GM12878 (cell line): ENCODE data around the gene RINT1. TPM values are rescaled to one million over a fixed set of nuclear protein-coding genes. Genes with fewer than 3 reads are reported as not detected.

Source experiments
- ATAC-seq: fragments of 200-7000 bp; cut with Tn5 transposase; 3 replicates; pipeline ENCODE4 v1.9.1; 2020; ENCODE audit warnings: mild to moderate bottlenecking, moderate library complexity
- BruUV-seq: library from RNA; stranded (reverse); fragments of 400-500 nt; replicated peaks from 2 replicates; lab custom pipeline; 2021; lab: Mats Ljungman, UMichigan
- CTCF ChIA-PET: fragments of 300-600 bp; sonication (Branson Sonifier 250); formaldehyde crosslinking; extraction: SDS; loops from one replicate; lab custom pipeline; 2021; ENCODE audit warnings: inconsistent platforms; lab: Yijun Ruan, JAX
- POLR2A ChIA-PET: fragments of 350-600 bp; formaldehyde crosslinking; extraction: SDS; loops from one replicate; lab custom pipeline; 2021; ENCODE audit warnings: inconsistent platforms; lab: Charles Lee
- RAD21 ChIA-PET: fragments of 300-600 bp; sonication (Branson Sonifier 250); formaldehyde crosslinking; loops from one replicate; lab custom pipeline; 2023; ENCODE audit warnings: antibody characterized with exemption; ENCODE audit not compliant: unreplicated experiment; lab: Charles Lee
- SMC1A ChIA-PET: fragments of 300-600 bp; sonication (Branson Sonifier 250); formaldehyde crosslinking; loops from one replicate; lab custom pipeline; 2023; ENCODE audit not compliant: unreplicated experiment, uncharacterized antibody; lab: Charles Lee
- DNase-seq: peaks from one replicate; pipeline ENCODE4 v3.0.0-alpha.2; 2011; ENCODE audit warnings: low read depth, low spot score
- FAIRE-seq: peaks from 3 replicates; lab custom pipeline; 2011; peaks lifted over from hg19 to GRCh38; lab: Jason Lieb, UNC
- H2AFZ ChIP-seq: 2 replicates; pipeline ENCODE4 v1.6.0; 2011; ENCODE audit warnings: low read depth, low read length, control low read depth; ENCODE audit not compliant: control insufficient read depth
- H3K27ac ChIP-seq: 2 replicates; pipeline ENCODE4 v1.5.1; 2011; ENCODE audit warnings: control low read depth; ENCODE audit not compliant: control insufficient read depth, insufficient read depth
- H3K27me3 ChIP-seq, 2 experiments: replicated peaks in 1 of 2; 2 replicates each; pipeline versions ENCODE4 v1.6.0 to v1.6.1; 2011; ENCODE audit warnings: low read length in 1 of 2; ENCODE audit not compliant: control insufficient read depth in 2 of 2, insufficient read depth in 2 of 2
- H3K36me3 ChIP-seq, 2 experiments: 2 replicates each; pipeline ENCODE4 v1.5.1; 2011; ENCODE audit warnings: low read length in 1 of 2; ENCODE audit not compliant: control insufficient read depth in 2 of 2, insufficient read depth in 2 of 2
- H3K4me1 ChIP-seq: 2 replicates; pipeline ENCODE4 v1.6.1; 2011; ENCODE audit warnings: mild to moderate bottlenecking, low read length, moderate library complexity, mixed read lengths; ENCODE audit not compliant: control insufficient read depth, insufficient read depth
- H3K4me2 ChIP-seq: 2 replicates; pipeline ENCODE4 v1.6.0; 2011; ENCODE audit warnings: control low read depth; ENCODE audit not compliant: control insufficient read depth, insufficient read depth
- H3K4me3 ChIP-seq: fragments of 200-600 bp; sonication (generic); 2 replicates; pipeline ENCODE4 v1.5.1; 2016
- H3K79me2 ChIP-seq: 2 replicates; pipeline ENCODE4 v1.6.0; 2011; ENCODE audit warnings: low read length; ENCODE audit not compliant: control insufficient read depth, insufficient read depth
- H3K9ac ChIP-seq: 2 replicates; pipeline ENCODE4 v1.8.0; 2011; ENCODE audit warnings: low read length, control low read depth, mixed read lengths; ENCODE audit not compliant: control insufficient read depth, insufficient read depth
- H3K9me3 ChIP-seq: replicated peaks from 3 replicates; pipeline ENCODE4 v1.5.1; 2011; ENCODE audit warnings: mild to moderate bottlenecking, low read length; ENCODE audit not compliant: control insufficient read depth, insufficient read depth
- H4K20me1 ChIP-seq: 2 replicates; pipeline ENCODE4 v1.6.0; 2011; ENCODE audit not compliant: control insufficient read depth, insufficient read depth
- CBFB ChIP-seq: IDR thresholded peaks from 2 replicates; pipeline ENCODE4 v1.6.1; 2016; ENCODE audit warnings: antibody characterized with exemption, low read depth
- MEF2B ChIP-seq: fragments of 450-650 bp; IDR thresholded peaks from 2 replicates; pipeline ENCODE4 v1.6.1; 2018; ENCODE audit warnings: mild to moderate bottlenecking, moderate library complexity; ENCODE audit not compliant: partially characterized antibody, poor library complexity, severe bottlenecking
- SUZ12 ChIP-seq: fragments of 200-600 bp; sonication (generic); IDR thresholded peaks from one replicate; pipeline ENCODE4 v1.6.1; 2018; ENCODE audit warnings: antibody characterized with exemption, mild to moderate bottlenecking; ENCODE audit not compliant: unreplicated experiment
- ZNF24 ChIP-seq: fragments of 450-650 bp; IDR thresholded peaks from 2 replicates; pipeline ENCODE4 v1.6.1; 2017; ENCODE audit warnings: antibody characterized with exemption, mild to moderate bottlenecking
- WGBS: methylation state at CpG from one replicate; pipeline ENCODE4 v1.1.6; 2016; ENCODE audit warnings: low lambda C conversion rate; ENCODE audit not compliant: insufficient replicate concordance, insufficient coverage; ENCODE audit errors: missing lambda C conversion rate; 5-methylcytosine and 5-hydroxymethylcytosine counted together
- in situ Hi-C: fragments of 300-500 bp; cut with MboI; formaldehyde crosslinking; loops from 9 replicates; pipeline ENCODE4 v1.14.3; 2018; ENCODE audit warnings: mixed read lengths
- intact Hi-C: fragments of 100-400 bp; cut with micrococcal nuclease; formaldehyde crosslinking; loops from one replicate; pipeline ENCODE4 v1.14.2; 2022; ENCODE audit not compliant: unreplicated experiment
- polyA plus RNA-seq, 11 experiments: library from polyadenylated mRNA; depleted of rRNA in 4 of 11; unstranded in 6 of 11; stranded (reverse) in 5 of 11; fragments of >200 nt; fragmentation: Nextera tagmentation in 4 of 11; fragmentation: Illumina TruSeq in 1 of 11; extraction: Ambion mirVana in 4 of 11; extraction: Trizol in 1 of 11; gene quantifications; 1 replicate in 1 of 11; 2 replicates in 10 of 11; pipeline versions ENCODE4 v1.2.1 to v1.2.3, GENCODE V29; 2011 to 2016; ENCODE audit warnings: inconsistent platforms in 2 of 11, missing spikeins in 2 of 11, low read depth in 1 of 11
- total RNA-seq, 4 experiments: library from RNA; depleted of rRNA in 3 of 4; stranded (reverse); fragments of >200 nt in 3 of 4; fragmentation: Illumina TruSeq in 1 of 4; extraction: Trizol in 1 of 4; gene quantifications; 2 replicates each; pipeline versions ENCODE4 v1.2.1 to v1.2.3, GENCODE V29; 2013 to 2021
- TF ChIP-seq, protein P1 (sequence below): IDR thresholded peaks from 2 replicates; pipeline ENCODE4 v1.6.1; 2011; ENCODE audit warnings: borderline replicate concordance, low read depth, mild to moderate bottlenecking, moderate library complexity, mixed read lengths, low read length; ENCODE audit not compliant: insufficient read depth; ENCODE audit errors: extremely low read length

RINT1 gene
- total and polyA plus RNA-seq, 10 of the 15 experiments (the other 5 are each of a cell fraction or from before 2014, with no cell fraction given) = 6.7 to 32.3 (median 17.3) TPM

DNA sequence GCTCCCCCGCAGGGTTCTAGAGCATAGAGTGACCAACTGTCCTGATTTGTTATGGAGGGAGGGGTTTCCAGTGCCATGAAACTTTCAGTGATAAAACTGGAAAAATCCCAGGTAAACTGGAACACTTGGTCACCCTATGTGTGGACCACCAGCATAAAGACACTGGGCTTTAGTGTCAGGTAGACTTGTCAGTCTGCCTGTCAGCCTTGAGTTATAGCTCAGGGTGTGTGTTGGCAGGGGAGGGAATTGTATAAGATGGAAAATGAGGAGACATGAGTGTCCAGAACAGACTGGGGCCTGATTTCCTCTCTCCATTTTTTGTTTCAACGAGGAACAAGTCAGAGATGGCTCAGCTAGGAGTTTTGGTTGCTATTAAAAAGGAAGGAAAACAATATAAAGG lies 59.5 kb downstream of the RINT1 start:
- no peaks in the 10 kb centered on the region for H4K20me1 ChIP-seq
- ATAC-seq (no peak), FAIRE-seq (no peak), DNase-seq (no peak)
- H2AFZ ChIP-seq = no peak overlapping the region
- no peak overlapping the region for H3K4me2 ChIP-seq
- ChIA-PET CTCF (interaction anchor here (0.6 to 3.3 kb wide), 6 partner anchors 29 to 610 kb away, joined by 3 to 16 read pairs (median 4); no protein-coding TSS in a partner anchor), POLR2A (interaction anchor here (0.6 kb wide), 1 partner anchor 298 kb away, joined by 3 read pairs; no protein-coding TSS in a partner anchor), SMC1A (interaction anchor here (0.8 to 1.4 kb wide), 5 partner anchors 12 to 671 kb away, joined by 3 to 4 read pairs (median 3); no protein-coding TSS in a partner anchor), RAD21 (interaction anchor here (0.9 to 3.1 kb wide), 3 partner anchors 60 to 673 kb away, joined by 3 to 13 read pairs (median 3); partner anchors contain the start of gene RINT1)
- H3K4me3 ChIP-seq = no peak overlapping the region
- no TSS peak for BruUV-seq
- intact Hi-C loops = no loop called here
- no peaks in the 10 kb centered on the region for H3K79me2 ChIP-seq
- TF ChIP-seq ZNF24 (no peak), MEF2B (no peak), SUZ12 (no peak), CBFB (no peak)
- TF ChIP-seq, protein P1, sequence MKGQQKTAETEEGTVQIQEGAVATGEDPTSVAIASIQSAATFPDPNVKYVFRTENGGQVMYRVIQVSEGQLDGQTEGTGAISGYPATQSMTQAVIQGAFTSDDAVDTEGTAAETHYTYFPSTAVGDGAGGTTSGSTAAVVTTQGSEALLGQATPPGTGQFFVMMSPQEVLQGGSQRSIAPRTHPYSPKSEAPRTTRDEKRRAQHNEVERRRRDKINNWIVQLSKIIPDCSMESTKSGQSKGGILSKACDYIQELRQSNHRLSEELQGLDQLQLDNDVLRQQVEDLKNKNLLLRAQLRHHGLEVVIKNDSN = no peak
- WGBS = 25% methylated on average over 2 of the region's 2 CpGs
- H3K36me3 ChIP-seq = no peaks in the 10 kb centered on the region
- H3K9ac ChIP-seq = no peak overlapping the region
- peaks cover 14% of the 10 kb centered on the region for H3K4me1 ChIP-seq
- no peaks in the 10 kb centered on the region for H3K9me3 ChIP-seq
- H3K27ac ChIP-seq = no peak overlapping the region
- no peaks in the 10 kb centered on the region for H3K27me3 ChIP-seq
- in situ Hi-C loops = no loop called here
